ENCODE measurements around the gene PDZD8.

The PDZD8 gene

GRCh38 chr10:117399341-117400196, 24.3 kb upstream of the PDZD8 start:
- no peak overlapping the region for H3K14ac ChIP-seq (ENCODE audit: low read length in 2 of 2)
- DNase-seq = no peak
- no peak overlapping the region for H3K18ac ChIP-seq (ENCODE audit: low read depth in 1 of 2, low read length in 2 of 2)
- no peak overlapping the region for H2BK5ac ChIP-seq (ENCODE audit: low read depth, low read length, poor library complexity, severe bottlenecking)
- H3K4me3 ChIP-seq (ENCODE audit: insufficient read depth in 1 of 2, low read depth in 1 of 2, low read length in 2 of 2) = no peak overlapping the region
- H3K23ac ChIP-seq (ENCODE audit: low read length in 2 of 2) = no peak overlapping the region
- H2AFZ ChIP-seq (ENCODE audit: low read depth, low read length) = no peak overlapping the region
- WGBS = 71% methylated on average over 4 of the region's 6 CpGs
- H2BK12ac ChIP-seq (ENCODE audit: low read length in 2 of 2) = no peak overlapping the region
- H4K91ac ChIP-seq (ENCODE audit: low read length) = no peak overlapping the region
- no peak overlapping the region for H3K27ac ChIP-seq (ENCODE audit: low read length, poor library complexity, severe bottlenecking)
- no peak overlapping the region for H3K4me2 ChIP-seq (ENCODE audit: low read length, poor library complexity, severe bottlenecking)
- H3K36me3 ChIP-seq (ENCODE audit: control insufficient read depth in 1 of 2, insufficient read depth in 2 of 2, low read depth in 1 of 2, low read length in 2 of 2) = no peaks in the 10 kb centered on the region
- no peak overlapping the region for H3K9ac ChIP-seq (ENCODE audit: low read length)
- H3K4ac ChIP-seq (ENCODE audit: low read depth in 1 of 2, low read length in 2 of 2) = no peak overlapping the region
- no peak overlapping the region for H2BK120ac ChIP-seq (ENCODE audit: low read depth, low read length)
- H3K4me1 ChIP-seq (ENCODE audit: control insufficient read depth, insufficient read depth, low read depth, low read length) = no peaks in the 10 kb centered on the region
- H3K79me1 ChIP-seq (replicated peaks; ENCODE audit: low read length, poor library complexity, severe bottlenecking) = no peaks in the 10 kb centered on the region
- H4K8ac ChIP-seq (ENCODE audit: low read length) = no peak overlapping the region
- no peak overlapping the region for H2BK15ac ChIP-seq (ENCODE audit: low read depth, poor library complexity, severe bottlenecking)
- peaks cover 0 to 5% of the 10 kb centered on the region in 2 experiments for H3K27me3 ChIP-seq (ENCODE audit: control insufficient read depth in 1 of 2, insufficient read depth in 1 of 2, low read length in 2 of 2)
- H3K9me3 ChIP-seq (ENCODE audit: control insufficient read depth, low read length) = no peaks in the 10 kb centered on the region
- H2AK5ac ChIP-seq (ENCODE audit: low read length, severe bottlenecking) = no peak overlapping the region

- H2AFZ ChIP-seq (ENCODE audit: low read depth, low read length) = no peak overlapping the region
- H3K18ac ChIP-seq (ENCODE audit: low read depth in 1 of 2, low read length in 2 of 2) = no peak overlapping the region
- WGBS = 98% methylated on average over 3 of the region's 3 CpGs
- H2AK5ac ChIP-seq (ENCODE audit: low read length, severe bottlenecking) = no peak overlapping the region
- no peak overlapping the region for H3K27ac ChIP-seq (ENCODE audit: low read length, poor library complexity, severe bottlenecking)
- H4K91ac ChIP-seq (ENCODE audit: low read length) = no peak overlapping the region
- no peak overlapping the region for H3K14ac ChIP-seq (ENCODE audit: low read length in 2 of 2)
- H2BK120ac ChIP-seq (ENCODE audit: low read depth, low read length) = no peak overlapping the region
- H3K4me2 ChIP-seq (ENCODE audit: low read length, poor library complexity, severe bottlenecking) = no peak overlapping the region
- H3K9ac ChIP-seq (ENCODE audit: low read length) = no peak overlapping the region
- H3K23ac ChIP-seq (ENCODE audit: low read length in 2 of 2) = no peak overlapping the region
- H2BK15ac ChIP-seq (ENCODE audit: low read depth, poor library complexity, severe bottlenecking) = no peak overlapping the region
- H3K4me1 ChIP-seq (ENCODE audit: control insufficient read depth, insufficient read depth, low read depth, low read length) = no peaks in the 10 kb centered on the region
- H3K27me3 ChIP-seq (ENCODE audit: control insufficient read depth in 1 of 2, insufficient read depth in 1 of 2, low read length in 2 of 2) = peaks cover 0 to 5% of the 10 kb centered on the region in 2 experiments
- no peak overlapping the region for H3K4me3 ChIP-seq (ENCODE audit: insufficient read depth in 1 of 2, low read depth in 1 of 2, low read length in 2 of 2)
- H3K9me3 ChIP-seq (ENCODE audit: control insufficient read depth, low read length) = no peaks in the 10 kb centered on the region
- no peak overlapping the region for H3K4ac ChIP-seq (ENCODE audit: low read depth in 1 of 2, low read length in 2 of 2)
- H2BK12ac ChIP-seq (ENCODE audit: low read length in 2 of 2) = no peak overlapping the region
- H3K79me1 ChIP-seq (replicated peaks; ENCODE audit: low read length, poor library complexity, severe bottlenecking) = no peaks in the 10 kb centered on the region
- H2BK5ac ChIP-seq (ENCODE audit: low read depth, low read length, poor library complexity, severe bottlenecking) = no peak overlapping the region
- H3K36me3 ChIP-seq (ENCODE audit: control insufficient read depth in 1 of 2, insufficient read depth in 2 of 2, low read depth in 1 of 2, low read length in 2 of 2) = no peaks in the 10 kb centered on the region
- DNase-seq = no peak
- H4K8ac ChIP-seq (ENCODE audit: low read length) = no peak overlapping the region
These were observed 22.8 kb upstream of the PDZD8 start for GRCh38 chr10:117398029-117398428.

DNA sequence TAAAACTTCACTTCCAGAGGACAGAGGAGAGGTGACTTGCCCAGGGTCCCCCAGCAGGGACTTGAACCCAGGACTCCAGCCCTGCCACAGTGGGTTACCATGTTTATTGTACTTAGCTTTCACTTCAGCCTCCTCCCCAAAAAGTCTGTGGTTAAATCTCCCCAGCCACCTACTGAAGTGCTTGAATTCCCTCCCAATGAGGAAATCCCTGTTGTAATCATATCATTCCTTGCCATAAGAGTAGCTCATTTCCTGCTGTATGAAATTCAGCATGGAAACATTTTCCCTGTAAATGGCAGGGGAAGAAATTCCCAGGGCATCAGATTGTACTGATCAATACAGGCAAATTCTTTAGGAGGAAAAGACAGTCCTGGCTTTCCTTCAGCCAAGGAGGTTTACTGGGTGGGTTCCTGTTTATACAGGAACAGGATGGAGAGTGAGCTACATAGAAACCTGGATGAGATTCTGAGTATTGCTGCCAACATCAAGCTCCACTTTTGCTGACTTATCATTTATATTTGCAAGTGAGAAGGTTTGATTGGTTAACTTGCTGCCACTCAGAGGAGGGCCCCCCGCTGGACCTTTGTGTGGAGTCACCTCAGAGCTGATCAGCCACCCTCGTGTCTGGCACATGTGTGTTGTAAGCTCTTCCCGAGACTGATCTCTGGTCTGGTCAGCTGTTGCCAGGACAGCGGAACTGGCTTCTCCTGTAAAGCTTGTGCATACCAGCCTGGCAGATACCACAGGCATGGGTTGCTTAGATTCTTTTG, 16.4 kb upstream of the PDZD8 start:
- Histone ChIP-seq H3K23ac (ENCODE audit: low read length in 2 of 2) (no peak overlapping the region), H2BK15ac (ENCODE audit: low read depth, poor library complexity, severe bottlenecking) (no peak overlapping the region), H3K4ac (ENCODE audit: low read depth in 1 of 2, low read length in 2 of 2) (no peak overlapping the region), H3K9ac (ENCODE audit: low read length) (peak overlapping the region; percentile 50), H4K8ac (ENCODE audit: low read length) (no peak overlapping the region), H3K36me3 (ENCODE audit: control insufficient read depth in 1 of 2, insufficient read depth in 2 of 2, low read depth in 1 of 2, low read length in 2 of 2) (no peaks in the 10 kb centered on the region), H2AK5ac (ENCODE audit: low read length, severe bottlenecking) (no peak overlapping the region), H3K27ac (ENCODE audit: low read length, poor library complexity, severe bottlenecking) (no peak overlapping the region), H3K4me1 (ENCODE audit: control insufficient read depth, insufficient read depth, low read depth, low read length) (no peaks in the 10 kb centered on the region), H2BK120ac (ENCODE audit: low read depth, low read length) (no peak overlapping the region), H3K14ac (ENCODE audit: low read length in 2 of 2) (no peak overlapping the region), H2BK5ac (ENCODE audit: low read depth, low read length, poor library complexity, severe bottlenecking) (no peak overlapping the region), H2BK12ac (ENCODE audit: low read length in 2 of 2) (no peak overlapping the region), H4K91ac (ENCODE audit: low read length) (no peak overlapping the region), H3K27me3 (ENCODE audit: control insufficient read depth in 1 of 2, insufficient read depth in 1 of 2, low read length in 2 of 2) (peaks cover 14 to 36% of the 10 kb centered on the region in 2 experiments), H3K4me2 (ENCODE audit: low read length, poor library complexity, severe bottlenecking) (no peak overlapping the region), H2AFZ (ENCODE audit: low read depth, low read length) (no peak overlapping the region), H3K79me1 (replicated peaks; ENCODE audit: low read length, poor library complexity, severe bottlenecking) (no peaks in the 10 kb centered on the region), H3K4me3 (ENCODE audit: insufficient read depth in 1 of 2, low read depth in 1 of 2, low read length in 2 of 2) (no peak overlapping the region), H3K9me3 (ENCODE audit: control insufficient read depth, low read length) (peaks cover 4% of the 10 kb centered on the region), H3K18ac (ENCODE audit: low read depth in 1 of 2, low read length in 2 of 2) (no peak overlapping the region)
- 87% methylated on average over 4 of the region's 4 CpGs for WGBS
- DNase-seq = no peak

- no peaks in the 10 kb centered on the region for H3K36me3 ChIP-seq (ENCODE audit: control insufficient read depth in 1 of 2, insufficient read depth in 2 of 2, low read depth in 1 of 2, low read length in 2 of 2)
- H2BK5ac ChIP-seq (ENCODE audit: low read depth, low read length, poor library complexity, severe bottlenecking) = no peak overlapping the region
- H4K8ac ChIP-seq (ENCODE audit: low read length) = no peak overlapping the region
- H2BK12ac ChIP-seq (ENCODE audit: low read length in 2 of 2) = no peak overlapping the region
- H2BK15ac ChIP-seq (ENCODE audit: low read depth, poor library complexity, severe bottlenecking) = no peak overlapping the region
- H3K4me1 ChIP-seq (ENCODE audit: control insufficient read depth, insufficient read depth, low read depth, low read length) = no peaks in the 10 kb centered on the region
- H3K14ac ChIP-seq (ENCODE audit: low read length in 2 of 2) = no peak overlapping the region
- H3K27me3 ChIP-seq (ENCODE audit: control insufficient read depth in 1 of 2, insufficient read depth in 1 of 2, low read length in 2 of 2) = peaks cover 14 to 44% of the 10 kb centered on the region in 2 experiments
- H2AFZ ChIP-seq (ENCODE audit: low read depth, low read length) = no peak overlapping the region
- no peak overlapping the region for H3K4ac ChIP-seq (ENCODE audit: low read depth in 1 of 2, low read length in 2 of 2)
- no peak overlapping the region for H2AK5ac ChIP-seq (ENCODE audit: low read length, severe bottlenecking)
- WGBS = 81% methylated on average over 3 of the region's 3 CpGs
- H3K79me1 ChIP-seq (replicated peaks; ENCODE audit: low read length, poor library complexity, severe bottlenecking) = no peaks in the 10 kb centered on the region
- no peak for DNase-seq
- no peak overlapping the region for H3K18ac ChIP-seq (ENCODE audit: low read depth in 1 of 2, low read length in 2 of 2)
- no peak overlapping the region for H3K23ac ChIP-seq (ENCODE audit: low read length in 2 of 2)
- no peak overlapping the region for H2BK120ac ChIP-seq (ENCODE audit: low read depth, low read length)
- H3K27ac ChIP-seq (ENCODE audit: low read length, poor library complexity, severe bottlenecking) = no peak overlapping the region
- H3K9ac ChIP-seq (ENCODE audit: low read length) = no peak overlapping the region
- H3K4me3 ChIP-seq (ENCODE audit: insufficient read depth in 1 of 2, low read depth in 1 of 2, low read length in 2 of 2) = no peak overlapping the region
- no peak overlapping the region for H3K4me2 ChIP-seq (ENCODE audit: low read length, poor library complexity, severe bottlenecking)
- H3K9me3 ChIP-seq (ENCODE audit: control insufficient read depth, low read length) = peaks cover 4% of the 10 kb centered on the region
- no peak overlapping the region for H4K91ac ChIP-seq (ENCODE audit: low read length)
These were observed 15.2 kb upstream of the PDZD8 start for GRCh38 chr10:117390420-117390819.

Measured in mesenchymal stem cell (in vitro differentiated cells and primary cell).